Chondrocyte (in vitro differentiated cells): ENCODE results near the gene DRAM1. TPM values are rescaled to one million over a fixed set of nuclear protein-coding genes. Genes with fewer than 3 reads are reported as not detected.
A peak's percentile ranks its signal among the peaks of the same experiment; 100 is the strongest.

ENCODE experiments used
- DNase-seq: peaks from one replicate; pipeline ENCODE4 v3.0.0; 2021; ENCODE audit warnings: mixed read lengths, low spot score
- H3K27ac Mint-ChIP-seq: one replicate; pipeline ENCODE4 v1.8.0; 2021; ENCODE audit warnings: mild to moderate bottlenecking, moderate library complexity, mixed read lengths; ENCODE audit not compliant: unreplicated experiment
- H3K27me3 Mint-ChIP-seq: 2 replicates; pipeline ENCODE4 v1.8.0; 2021; ENCODE audit warnings: low read depth, mixed read lengths
- H3K36me3 Mint-ChIP-seq: 2 replicates; pipeline ENCODE4 v1.8.0; 2021; ENCODE audit warnings: low read depth, mixed read lengths
- H3K4me1 Mint-ChIP-seq: 2 replicates; pipeline ENCODE4 v1.8.0; 2021; ENCODE audit warnings: low read depth, mild to moderate bottlenecking, mixed read lengths
- H3K4me3 Mint-ChIP-seq: one replicate; pipeline ENCODE4 v1.8.0; 2021; ENCODE audit warnings: mild to moderate bottlenecking, moderate library complexity, mixed read lengths; ENCODE audit not compliant: unreplicated experiment
- H3K9me3 Mint-ChIP-seq: 2 replicates; pipeline ENCODE4 v1.8.0; 2021; ENCODE audit warnings: low read depth, mixed read lengths
- total RNA-seq: library from RNA; stranded (reverse); gene quantifications from 3 replicates; pipeline ENCODE4 v1.2.1, GENCODE V29; 2021
- TF ChIP-seq, protein P1 (sequence below): fragments of 200-600 bp; sonication (generic); IDR thresholded peaks from 2 replicates; pipeline ENCODE4 v1.5.0; 2021; ENCODE audit warnings: antibody characterized with exemption, mild to moderate bottlenecking, moderate library complexity

Gene DRAM1
- total RNA-seq, 1 donor from 2014 or later = 11.6 TPM

DNA sequence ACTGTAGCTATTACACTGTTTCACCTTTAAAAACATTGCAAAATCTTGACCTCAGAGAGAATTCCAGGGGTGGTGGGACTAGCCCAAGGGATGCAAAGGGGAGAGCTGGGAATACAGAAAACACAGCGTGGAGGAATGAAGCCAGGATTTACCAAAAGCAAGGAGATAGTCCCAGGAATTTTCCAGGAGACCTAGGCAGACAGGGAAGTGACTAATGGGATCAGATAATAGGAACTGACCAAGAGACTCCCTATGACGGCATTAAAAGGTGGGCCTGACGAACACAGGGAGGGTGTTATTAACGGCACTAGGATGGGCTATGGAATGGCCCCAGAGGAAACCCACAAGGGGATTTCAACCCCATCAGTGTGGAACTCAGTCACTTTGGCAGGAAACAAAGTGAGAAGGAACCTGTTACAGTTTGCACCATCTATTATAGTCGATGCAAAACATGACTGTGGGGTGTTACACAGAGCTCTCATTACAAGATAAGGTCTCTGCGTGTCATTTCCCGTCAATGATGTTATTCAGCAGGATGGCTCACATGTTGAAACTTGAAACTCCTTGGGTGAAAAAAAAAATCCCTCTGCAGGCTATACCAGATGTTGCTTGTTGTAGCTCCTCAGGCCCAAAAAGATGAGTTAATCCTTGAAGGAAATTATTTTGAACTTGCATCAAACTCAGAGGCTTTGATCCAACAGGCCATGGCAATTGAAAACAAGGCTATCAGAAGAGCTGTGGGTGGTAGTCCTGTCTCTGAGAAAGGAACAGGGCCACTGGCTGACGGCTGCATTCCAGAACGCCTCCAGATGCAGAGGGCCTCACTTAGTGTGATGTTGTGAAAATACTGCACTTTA lies 58.7 kb downstream of the DRAM1 start:
- Mint-ChIP-seq H3K27ac (peak overlapping the region; percentile 60), H3K9me3 (no peaks in the 10 kb centered on the region), H3K4me1 (peaks cover 17% of the 10 kb centered on the region), H3K27me3 (peaks cover 3% of the 10 kb centered on the region), H3K36me3 (no peaks in the 10 kb centered on the region), H3K4me3 (no peak overlapping the region)
- DNase-seq = no peak
- TF ChIP-seq, protein P1, sequence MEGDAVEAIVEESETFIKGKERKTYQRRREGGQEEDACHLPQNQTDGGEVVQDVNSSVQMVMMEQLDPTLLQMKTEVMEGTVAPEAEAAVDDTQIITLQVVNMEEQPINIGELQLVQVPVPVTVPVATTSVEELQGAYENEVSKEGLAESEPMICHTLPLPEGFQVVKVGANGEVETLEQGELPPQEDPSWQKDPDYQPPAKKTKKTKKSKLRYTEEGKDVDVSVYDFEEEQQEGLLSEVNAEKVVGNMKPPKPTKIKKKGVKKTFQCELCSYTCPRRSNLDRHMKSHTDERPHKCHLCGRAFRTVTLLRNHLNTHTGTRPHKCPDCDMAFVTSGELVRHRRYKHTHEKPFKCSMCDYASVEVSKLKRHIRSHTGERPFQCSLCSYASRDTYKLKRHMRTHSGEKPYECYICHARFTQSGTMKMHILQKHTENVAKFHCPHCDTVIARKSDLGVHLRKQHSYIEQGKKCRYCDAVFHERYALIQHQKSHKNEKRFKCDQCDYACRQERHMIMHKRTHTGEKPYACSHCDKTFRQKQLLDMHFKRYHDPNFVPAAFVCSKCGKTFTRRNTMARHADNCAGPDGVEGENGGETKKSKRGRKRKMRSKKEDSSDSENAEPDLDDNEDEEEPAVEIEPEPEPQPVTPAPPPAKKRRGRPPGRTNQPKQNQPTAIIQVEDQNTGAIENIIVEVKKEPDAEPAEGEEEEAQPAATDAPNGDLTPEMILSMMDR = no peak

DNA sequence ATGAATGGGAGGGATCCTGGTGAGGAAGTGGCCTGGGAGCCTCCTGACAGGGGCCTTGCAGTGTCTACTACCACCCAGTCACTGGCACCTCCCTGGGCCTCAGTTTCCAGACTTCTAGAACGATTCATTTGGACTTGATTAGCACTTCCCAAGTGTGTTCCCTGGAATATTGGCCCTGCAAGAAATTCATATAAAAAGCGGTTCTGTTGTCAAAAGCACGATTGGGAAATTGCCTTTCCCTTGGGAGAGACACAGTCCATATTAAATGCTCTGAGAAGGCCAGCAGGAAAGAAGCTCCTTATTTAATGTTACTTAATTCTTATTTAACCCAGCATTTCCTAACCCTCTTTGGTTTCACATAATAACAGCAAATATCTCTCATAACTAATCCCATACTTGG lies 61.9 kb downstream of the DRAM1 start:
- TF ChIP-seq, protein P1 = no peak

DNA sequence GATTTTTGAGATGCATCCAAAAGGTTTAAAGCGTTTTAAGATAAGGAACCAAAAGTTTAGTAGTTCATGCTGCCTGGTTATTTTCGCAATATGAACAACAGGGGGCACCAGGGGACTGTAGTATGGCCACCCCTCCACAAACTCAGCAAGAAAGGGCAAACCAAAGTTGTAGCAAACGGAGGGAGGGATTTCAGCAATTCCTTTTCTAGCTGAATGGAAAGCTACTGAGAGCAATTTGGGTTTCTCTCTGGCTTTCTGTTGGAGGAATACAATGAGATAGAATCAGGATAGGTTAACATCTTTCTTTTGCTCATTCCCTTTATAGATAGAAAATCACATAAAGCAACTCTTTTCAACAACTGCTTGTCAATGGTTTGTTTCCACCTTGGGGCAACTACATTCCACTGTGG lies 62.5 kb downstream of the DRAM1 start:
- no peaks in the 10 kb centered on the region for H3K9me3 Mint-ChIP-seq
- H3K27ac Mint-ChIP-seq = no peak overlapping the region
- TF ChIP-seq, protein P1 = peak; percentile 93
- H3K4me3 Mint-ChIP-seq = no peak overlapping the region
- no peak for DNase-seq
- H3K27me3 Mint-ChIP-seq = peaks cover 3% of the 10 kb centered on the region
- peaks cover 17% of the 10 kb centered on the region for H3K4me1 Mint-ChIP-seq
- no peaks in the 10 kb centered on the region for H3K36me3 Mint-ChIP-seq

More for the DNA sequence above, 61.9 kb downstream of the DRAM1 start:
- peaks cover 17% of the 10 kb centered on the region for H3K4me1 Mint-ChIP-seq
- H3K27me3 Mint-ChIP-seq = peaks cover 3% of the 10 kb centered on the region
- H3K27ac Mint-ChIP-seq = no peak overlapping the region
- H3K4me3 Mint-ChIP-seq = no peak overlapping the region
- DNase-seq = no peak
- no peaks in the 10 kb centered on the region for H3K36me3 Mint-ChIP-seq
- no peaks in the 10 kb centered on the region for H3K9me3 Mint-ChIP-seq

DNA sequence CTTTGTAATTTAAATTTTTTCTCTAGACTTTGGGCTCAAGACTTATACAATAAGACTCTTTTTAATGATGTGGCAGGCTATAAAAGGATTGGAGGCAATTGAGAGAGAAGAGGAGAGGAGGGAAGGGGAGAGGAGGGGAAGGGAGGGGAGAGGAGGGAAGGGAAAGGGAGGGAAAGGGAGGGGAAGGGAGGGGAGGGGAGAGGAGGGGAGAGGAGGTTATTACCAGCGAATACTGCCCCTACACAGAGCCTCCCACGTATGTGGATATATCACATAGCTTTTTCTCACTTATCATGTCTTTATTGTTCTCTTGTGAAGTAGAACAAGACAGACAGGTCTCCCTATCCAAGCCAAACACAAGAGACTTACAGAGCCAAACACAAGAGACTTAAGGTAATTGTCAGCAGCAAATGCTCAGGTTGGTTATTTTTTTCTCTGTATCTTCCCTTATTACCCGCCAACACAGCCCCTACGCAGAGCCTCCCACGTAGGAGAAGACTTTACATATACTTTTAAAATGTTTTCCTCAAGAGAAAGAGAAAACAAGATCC lies 63.1 kb downstream of the DRAM1 start:
- TF ChIP-seq, protein P1 = no peak
- Mint-ChIP-seq H3K36me3 (no peaks in the 10 kb centered on the region), H3K4me1 (peaks cover 17% of the 10 kb centered on the region), H3K4me3 (no peak overlapping the region), H3K27ac (no peak overlapping the region), H3K9me3 (no peaks in the 10 kb centered on the region), H3K27me3 (peaks cover 3% of the 10 kb centered on the region)
- no peak for DNase-seq

DNA sequence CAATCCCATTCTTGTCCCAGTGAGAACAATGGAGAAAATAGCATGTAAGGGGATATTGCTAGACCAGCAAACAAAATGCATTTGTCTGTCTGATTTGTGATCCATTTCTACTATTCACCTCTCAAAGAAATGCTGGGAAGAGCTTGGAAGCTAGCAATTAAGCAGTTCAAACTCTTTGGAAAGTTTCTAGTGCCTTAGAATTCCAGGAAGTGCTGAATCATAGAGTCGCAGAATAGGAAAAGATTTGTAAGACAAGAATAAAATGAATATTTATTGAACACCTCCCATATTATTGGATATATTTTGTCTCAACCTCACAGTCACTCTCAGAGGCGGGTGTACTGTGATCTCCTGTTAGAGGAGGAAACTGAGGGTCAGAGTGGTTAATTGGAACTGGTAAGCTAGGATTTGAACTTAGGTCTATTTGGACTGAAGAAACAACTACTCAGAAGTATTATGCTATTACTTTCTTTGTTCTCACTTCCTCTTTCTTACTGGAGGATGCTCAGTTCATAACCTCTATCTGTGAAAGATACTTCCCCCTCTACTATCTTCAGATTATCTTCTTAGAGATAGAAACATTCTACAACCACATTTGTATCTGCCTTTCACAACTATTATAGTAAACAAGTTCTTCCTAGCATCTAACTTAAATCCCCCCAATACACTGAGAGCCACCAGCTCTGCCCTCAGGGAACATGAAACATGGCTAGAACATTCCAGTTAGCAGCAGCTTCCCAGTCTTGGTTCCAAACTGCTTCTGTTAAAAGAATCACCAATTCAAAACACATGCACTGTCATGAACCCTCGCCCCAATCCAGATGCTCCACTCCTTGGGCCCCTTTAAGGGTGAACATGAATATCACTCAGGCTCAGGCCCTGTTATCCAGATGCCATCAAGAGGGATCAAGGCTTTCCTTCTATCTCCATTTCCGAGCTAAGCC lies 64.2 kb downstream of the DRAM1 start:
- TF ChIP-seq, protein P1 = no peak
- H3K27me3 Mint-ChIP-seq = peaks cover 3% of the 10 kb centered on the region
- no peaks in the 10 kb centered on the region for H3K9me3 Mint-ChIP-seq
- H3K4me3 Mint-ChIP-seq = no peak overlapping the region
- no peak overlapping the region for H3K27ac Mint-ChIP-seq
- peaks cover 13% of the 10 kb centered on the region for H3K4me1 Mint-ChIP-seq
- no peaks in the 10 kb centered on the region for H3K36me3 Mint-ChIP-seq
- no peak for DNase-seq
